SK-N-MC (cell line): ENCODE results near the gene LANCL3.
"Not testable (repeated sequence)": the region's sequence is repeated elsewhere in the genome, so short reads cannot be mapped to it uniquely, and the experiment has no call there.

ENCODE experiments used
- DNase-seq: peaks from one replicate; pipeline ENCODE4 v3.0.0-alpha.2; 2011; ENCODE audit warnings: low read depth, low spot score
- H3K27ac ChIP-seq: fragments of 200-600 bp; sonication (generic); 2 replicates; pipeline ENCODE4 v1.5.1; 2016; ENCODE audit warnings: mixed run types
- H3K36me3 ChIP-seq: fragments of 200-600 bp; sonication (generic); 2 replicates; pipeline ENCODE4 v1.6.1; 2017; ENCODE audit warnings: antibody characterized with exemption, low read length, mixed read lengths; ENCODE audit not compliant: insufficient read depth
- H3K4me3 ChIP-seq: fragments of 200-600 bp; sonication (generic); 2 replicates; pipeline ENCODE4 v1.5.1; 2016
- H3K9ac ChIP-seq: fragments of 200-600 bp; sonication (generic); 2 replicates; pipeline ENCODE4 v1.8.0; 2017; ENCODE audit warnings: mixed run types, mixed read lengths; ENCODE audit not compliant: insufficient read length
- H3K9me3 ChIP-seq: fragments of 200-600 bp; sonication (generic); 2 replicates; pipeline ENCODE4 v1.6.1; 2017; ENCODE audit warnings: low read depth, mild to moderate bottlenecking, antibody characterized with exemption, low read length, moderate library complexity, mixed read lengths
- EZH2 ChIP-seq: fragments of 200-600 bp; sonication (generic); IDR thresholded peaks from one replicate; pipeline ENCODE4 v1.6.1; 2017; ENCODE audit warnings: antibody characterized with exemption
- FOXP2 ChIP-seq: optimal IDR thresholded peaks from 2 replicates; pipeline ENCODE3; 2011; ENCODE audit warnings: mild to moderate bottlenecking, moderate library complexity; ENCODE audit not compliant: insufficient read depth; ENCODE audit errors: extremely low read length, control extremely low read depth
- POLR2AphosphoS5 ChIP-seq: IDR thresholded peaks from 2 replicates; pipeline ENCODE4 v1.6.1; 2012; ENCODE audit warnings: mild to moderate bottlenecking, low read depth, low read length, borderline replicate concordance

Gene LANCL3

DNA sequence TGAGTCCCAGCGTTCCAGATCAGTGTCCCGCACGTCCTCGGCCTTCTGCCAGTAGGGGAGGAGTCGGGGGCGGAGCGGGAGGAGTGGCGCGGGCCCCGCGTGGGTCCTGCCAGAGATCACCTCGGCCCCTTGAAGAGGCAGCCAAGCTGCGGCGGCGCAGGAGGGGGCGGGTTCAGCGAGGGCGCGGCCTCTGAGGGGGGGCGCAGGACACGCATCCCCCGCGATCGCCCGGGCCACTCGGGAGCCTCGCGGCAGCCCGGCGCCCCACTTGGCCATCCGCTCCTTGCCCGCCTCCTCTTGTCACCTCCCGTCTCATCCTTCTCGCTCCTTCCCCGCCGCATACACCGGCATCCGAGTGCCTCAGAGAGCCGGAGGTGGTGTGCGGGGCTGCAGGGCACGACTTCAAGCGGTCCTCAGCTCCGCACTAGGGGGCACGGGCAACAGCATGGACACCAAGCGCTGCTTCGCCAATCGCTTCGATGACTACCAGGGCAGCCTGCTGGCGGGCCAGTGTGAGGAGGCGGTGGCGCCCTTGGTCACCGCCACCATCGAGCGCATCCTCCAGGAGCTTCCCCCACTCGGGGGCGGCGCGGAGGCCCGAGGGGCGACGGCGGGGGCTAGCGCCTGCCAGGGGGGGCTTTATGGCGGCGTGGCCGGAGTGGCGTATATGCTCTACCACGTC, at the start of gene LANCL3:
Gene LANCL3, plus strand, starts transcription at position 236 of the 682 bp plus-strand sequence. Its CDS starts 210 bp downstream, at position 446.
- not testable (repeated sequence) for H3K36me3 ChIP-seq, H3K9ac ChIP-seq, H3K27ac ChIP-seq, H3K9me3 ChIP-seq, DNase-seq
- H3K4me3 ChIP-seq = peak within 1 kb of the TSS; percentile 76

DNA sequence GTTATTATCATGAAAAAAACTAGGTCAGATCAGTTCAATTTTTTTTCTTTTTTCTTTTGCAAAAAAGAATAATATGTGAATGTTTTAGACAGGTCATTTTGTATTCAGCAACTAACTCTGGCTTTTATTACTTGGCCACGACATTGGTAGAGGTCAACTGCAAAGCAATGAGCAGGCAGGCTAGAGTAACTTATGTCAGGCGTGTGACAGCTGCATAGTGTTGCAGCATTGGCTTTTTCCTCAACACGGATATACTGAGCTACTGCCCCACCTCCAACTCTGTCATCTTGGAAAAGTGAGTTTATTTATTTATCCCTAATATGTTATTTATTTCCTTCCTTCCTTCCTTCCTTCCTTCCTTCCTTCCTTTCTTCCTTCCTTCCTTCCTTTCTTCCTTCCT, 47.8 kb upstream of the LANCL3 start:
- not testable (repeated sequence) for H3K36me3 ChIP-seq, H3K9ac ChIP-seq, H3K9me3 ChIP-seq
- peak; percentile 16 for DNase-seq
- peak overlapping the region; percentile 45; the same call in 1 of the 2 replicates for H3K4me3 ChIP-seq
- H3K27ac ChIP-seq = peak overlapping the region; percentile 74

DNA sequence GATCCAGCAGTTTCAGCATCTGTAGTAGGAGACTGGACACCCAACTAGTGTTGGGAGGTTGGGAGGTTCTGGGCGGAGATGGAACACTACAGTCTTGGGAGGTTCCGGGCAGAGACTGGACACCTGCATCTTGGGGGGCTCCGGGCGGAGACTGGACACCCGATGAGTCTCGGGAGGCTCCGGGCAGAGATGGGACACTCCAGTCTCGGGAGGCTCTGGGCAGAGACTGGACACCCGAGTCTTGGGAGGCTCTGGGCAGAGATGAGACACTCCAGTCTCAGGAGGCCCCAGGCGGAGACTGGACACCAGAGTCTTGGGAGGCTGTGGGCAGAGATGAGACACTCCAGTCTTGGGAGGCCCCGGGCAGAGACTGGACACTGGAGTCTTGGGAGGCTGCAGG, 29.5 kb upstream of the LANCL3 start:
- Histone ChIP-seq H3K9me3 (no peaks in the 10 kb centered on the region), H3K27ac (no peak overlapping the region), H3K4me3 (no peak overlapping the region), H3K9ac (no peak overlapping the region), H3K36me3 (no peaks in the 10 kb centered on the region)
- no peak for DNase-seq
- TF ChIP-seq POLR2AphosphoS5 (no peak), FOXP2 (no peak), EZH2 (no peak)

DNA sequence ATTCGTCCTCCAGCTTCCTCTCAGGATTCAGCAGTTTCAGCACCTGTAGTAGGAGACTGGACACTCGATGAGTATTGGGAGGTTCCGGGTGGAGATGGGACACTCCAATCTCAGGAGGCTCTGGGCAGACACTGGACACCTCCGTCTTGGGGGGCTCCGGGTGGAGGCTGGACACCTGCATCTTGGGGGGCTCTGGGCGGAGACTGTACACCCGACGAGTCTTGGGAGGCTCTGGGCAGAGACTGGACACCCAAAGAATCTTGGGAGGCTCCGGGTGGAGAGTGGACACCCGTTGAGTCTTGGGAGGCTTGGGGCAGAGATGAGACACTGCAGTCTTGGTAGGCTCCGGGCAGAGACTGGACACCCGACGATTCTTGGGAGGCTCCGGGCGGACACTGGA, 28.7 kb upstream of the LANCL3 start:
- Histone ChIP-seq H3K4me3 (no peak overlapping the region), H3K27ac (no peak overlapping the region), H3K36me3 (no peaks in the 10 kb centered on the region), H3K9ac (no peak overlapping the region), H3K9me3 (no peaks in the 10 kb centered on the region)
- no peak for TF ChIP-seq POLR2AphosphoS5
- DNase-seq = no peak

DNA sequence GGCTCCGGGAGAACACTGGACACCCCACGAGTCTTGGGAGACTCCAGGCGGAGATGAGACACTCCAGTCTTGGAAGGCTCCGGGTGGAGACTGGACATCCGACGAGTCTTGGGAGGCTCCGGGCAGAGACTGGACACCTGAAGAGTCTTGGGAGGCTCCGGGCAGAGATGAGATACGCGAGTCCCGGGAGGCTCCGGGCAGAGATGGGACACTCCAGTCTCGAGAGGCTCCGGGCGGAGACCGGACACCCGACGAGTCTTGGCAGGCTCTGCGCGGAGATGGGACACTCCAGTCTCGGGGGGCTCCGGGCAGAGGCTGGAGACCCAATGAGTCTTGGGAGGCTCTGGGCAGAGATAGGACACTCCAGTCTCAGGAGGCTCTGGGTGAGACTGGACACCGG, 28.1 kb upstream of the LANCL3 start:
- H3K9me3 ChIP-seq = no peaks in the 10 kb centered on the region
- H3K27ac ChIP-seq = no peak overlapping the region
- no peak overlapping the region for H3K4me3 ChIP-seq
- no peak for DNase-seq
- no peak overlapping the region for H3K9ac ChIP-seq
- H3K36me3 ChIP-seq = no peaks in the 10 kb centered on the region
- no peak for TF ChIP-seq FOXP2
- TF ChIP-seq EZH2 = no peak
- no peak for TF ChIP-seq POLR2AphosphoS5

DNA sequence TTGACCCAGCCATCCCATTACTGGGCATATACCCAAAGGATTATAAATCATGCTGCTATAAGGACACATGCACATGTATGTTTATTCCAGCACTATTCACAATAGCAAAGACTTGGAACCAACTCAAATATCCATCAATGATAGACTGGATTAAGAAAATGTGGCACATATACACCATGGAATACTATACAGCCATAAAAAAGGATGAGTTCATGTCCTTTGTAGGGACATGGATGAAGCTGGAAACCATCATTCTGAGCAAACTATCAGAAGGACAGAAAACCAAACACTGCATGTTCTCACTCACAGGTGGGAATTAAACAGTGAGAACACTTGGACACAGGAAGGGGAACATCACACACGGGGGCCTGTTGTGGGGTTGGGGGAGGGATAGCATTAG, 26.9 kb upstream of the LANCL3 start:
- not testable (repeated sequence) for H3K9ac ChIP-seq, H3K4me3 ChIP-seq, H3K9me3 ChIP-seq, DNase-seq, H3K36me3 ChIP-seq, H3K27ac ChIP-seq

DNA sequence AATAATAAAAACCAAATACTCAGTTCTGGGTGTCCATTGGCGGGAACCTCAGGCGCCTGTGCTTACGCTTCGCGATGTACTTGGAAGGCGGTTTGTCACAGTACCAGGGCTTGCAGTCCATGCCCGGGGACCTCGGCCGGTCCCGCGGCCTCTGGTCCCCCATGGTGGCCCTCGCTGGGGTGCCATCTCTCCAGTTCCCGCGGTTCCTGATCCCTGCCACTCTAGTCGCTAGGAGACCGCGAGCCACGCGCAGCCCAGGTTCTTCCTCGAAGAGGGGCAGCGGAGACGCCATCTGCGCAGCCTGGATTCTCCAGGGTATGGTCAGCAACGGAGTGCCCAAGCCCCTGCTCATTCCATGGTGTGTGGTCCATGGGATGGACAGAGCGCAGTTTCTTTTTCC, 26.4 kb upstream of the LANCL3 start:
- DNase-seq = no peak
- TF ChIP-seq EZH2 (no peak), FOXP2 (no peak), POLR2AphosphoS5 (no peak)
- no peak overlapping the region for H3K27ac ChIP-seq
- H3K36me3 ChIP-seq = no peaks in the 10 kb centered on the region
- H3K4me3 ChIP-seq = no peak overlapping the region
- H3K9me3 ChIP-seq = no peaks in the 10 kb centered on the region
- H3K9ac ChIP-seq = no peak overlapping the region

DNA sequence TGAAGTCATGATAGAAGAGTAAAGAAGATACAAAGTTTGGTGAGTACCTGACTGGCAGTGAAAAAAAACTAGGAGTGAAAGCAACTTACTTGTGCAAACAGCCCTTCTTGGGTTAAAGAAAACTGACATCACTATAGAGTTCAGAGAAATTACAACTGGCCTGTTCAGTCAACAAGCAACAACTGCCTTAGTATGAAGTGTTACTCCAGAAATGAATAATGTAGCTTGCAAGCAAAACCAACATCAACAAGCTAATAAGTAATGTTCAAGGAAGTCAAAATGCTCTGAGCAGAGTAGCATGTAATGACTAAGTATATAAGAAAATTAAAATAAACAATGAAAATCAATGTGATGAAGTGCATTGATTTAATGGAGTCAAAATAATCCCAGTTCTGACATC, 21.8 kb upstream of the LANCL3 start:
- not testable (repeated sequence) for H3K9ac ChIP-seq, H3K27ac ChIP-seq, H3K36me3 ChIP-seq, H3K9me3 ChIP-seq, H3K4me3 ChIP-seq, DNase-seq

DNA sequence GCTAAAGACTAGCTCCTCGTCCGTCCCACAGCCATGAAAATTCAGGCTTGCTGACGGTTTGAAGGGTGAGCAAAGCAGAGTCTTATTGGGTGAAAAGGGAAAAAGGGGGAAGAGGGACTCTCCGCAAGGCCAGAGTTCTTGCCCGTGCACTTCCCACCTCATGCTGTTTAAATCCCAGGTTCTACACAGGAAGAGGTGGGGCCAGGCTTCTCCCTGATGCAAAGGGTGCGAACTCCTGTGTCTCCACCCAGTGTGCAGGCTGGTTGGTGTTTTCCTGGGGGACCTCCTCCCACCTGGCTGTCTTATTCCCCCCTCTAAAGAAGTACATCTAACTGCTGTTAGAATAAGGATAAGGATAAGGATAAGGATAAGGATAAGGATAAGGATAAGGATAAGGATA, 18.0 kb upstream of the LANCL3 start:
- Histone ChIP-seq H3K36me3 (no peaks in the 10 kb centered on the region), H3K9ac (no peak overlapping the region), H3K9me3 (no peaks in the 10 kb centered on the region), H3K4me3 (no peak overlapping the region), H3K27ac (no peak overlapping the region)
- TF ChIP-seq FOXP2 (no peak), EZH2 (no peak), POLR2AphosphoS5 (no peak)
- no peak for DNase-seq

DNA sequence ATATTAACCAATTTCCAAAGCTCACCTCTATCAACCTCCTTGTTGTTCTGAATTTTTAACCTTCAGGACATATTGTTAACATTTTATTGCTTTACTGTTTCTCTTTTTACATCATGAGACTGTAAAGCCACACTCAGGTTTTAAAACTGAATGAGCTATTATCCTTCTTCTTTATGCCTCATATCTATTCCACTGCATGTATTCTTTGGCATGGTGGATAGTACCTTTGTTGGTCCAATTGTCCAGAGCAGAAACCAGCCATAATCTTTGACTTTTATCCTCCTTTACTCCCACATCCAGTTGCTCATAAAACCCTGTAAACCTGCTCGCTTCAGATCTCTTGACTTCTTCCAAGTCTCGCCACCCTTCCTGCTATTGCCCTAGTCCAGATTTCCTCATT, 6.2 kb upstream of the LANCL3 start:
- H3K27ac ChIP-seq, H3K36me3 ChIP-seq, H3K9me3 ChIP-seq, H3K9ac ChIP-seq, DNase-seq, H3K4me3 ChIP-seq: not testable (repeated sequence)

DNA sequence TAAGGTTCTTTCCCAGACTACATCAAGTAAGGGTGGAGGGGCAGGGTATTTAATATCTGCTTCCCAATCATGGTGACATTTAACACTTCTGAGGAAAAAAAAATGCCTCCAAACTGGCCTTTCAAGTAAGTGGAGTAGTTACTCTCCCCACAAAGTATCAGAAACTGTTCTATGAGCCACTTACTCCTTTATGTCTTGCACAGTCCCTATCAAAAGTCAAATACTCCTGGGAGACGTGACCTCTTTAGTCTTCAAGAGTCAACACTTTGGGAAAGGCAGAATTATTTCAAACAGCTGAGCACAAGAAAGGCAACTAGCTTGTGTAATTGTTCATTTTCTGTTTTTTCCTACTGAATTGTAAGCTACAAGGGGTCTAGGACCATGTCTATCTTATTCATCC, 1.1 kb upstream of the LANCL3 start:
- not testable (repeated sequence) for H3K4me3 ChIP-seq, H3K9me3 ChIP-seq, H3K9ac ChIP-seq, DNase-seq, H3K27ac ChIP-seq, H3K36me3 ChIP-seq

DNA sequence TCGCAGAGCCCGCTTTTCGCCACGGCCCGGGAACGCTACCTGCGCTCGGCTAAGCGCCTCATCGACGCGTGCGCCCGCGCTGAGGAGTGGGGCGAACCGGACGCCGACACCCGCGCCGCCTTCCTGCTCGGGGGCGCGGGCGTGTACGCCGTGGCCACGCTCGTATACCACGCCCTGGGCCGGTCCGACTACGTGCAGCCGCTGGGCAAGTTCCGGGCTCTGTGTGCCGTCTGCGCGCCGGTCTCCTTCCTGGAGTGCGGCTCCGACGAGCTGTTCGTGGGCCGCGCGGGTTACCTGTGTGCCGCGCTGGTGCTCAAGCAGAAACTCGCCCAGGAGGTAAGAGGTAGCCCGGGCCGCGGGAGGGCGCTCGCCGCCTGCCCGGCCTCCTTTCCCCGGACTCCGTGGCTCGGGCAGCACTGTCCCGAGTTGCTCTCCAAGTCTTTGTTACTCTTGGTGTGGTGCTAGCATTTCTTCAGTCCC, 687 bp downstream of the LANCL3 start:
- not testable (repeated sequence) for H3K9me3 ChIP-seq, H3K36me3 ChIP-seq, DNase-seq, H3K27ac ChIP-seq, H3K9ac ChIP-seq
- H3K4me3 ChIP-seq = peak overlapping the region; percentile 76

DNA sequence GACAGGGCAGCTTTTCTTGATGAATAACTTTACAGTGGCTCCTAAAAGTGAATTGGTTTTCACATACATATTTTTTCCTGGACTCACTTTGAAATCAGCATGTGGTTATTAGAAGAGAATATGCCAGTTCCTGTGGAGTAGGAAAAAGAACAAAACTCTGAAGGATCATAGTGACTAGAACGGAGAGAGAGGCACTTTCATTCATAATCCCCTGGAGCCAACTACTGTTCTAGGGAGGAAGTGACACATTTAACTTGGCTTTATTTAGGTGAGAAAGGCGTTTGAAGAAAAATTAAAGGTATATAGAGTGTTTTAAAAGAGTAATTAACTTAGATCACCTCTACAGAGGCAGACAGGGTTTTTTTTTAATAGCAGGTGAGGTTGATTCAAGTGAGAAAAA, 1.7 kb downstream of the LANCL3 start:
- H3K36me3 ChIP-seq, H3K9ac ChIP-seq, H3K9me3 ChIP-seq, H3K27ac ChIP-seq: not testable (repeated sequence)
- peak; percentile 3 for DNase-seq
- peak overlapping the region; percentile 76 for H3K4me3 ChIP-seq
